ENCODE measurements around the gene PVALEF.
"Not testable (repeated sequence)": the region's sequence is repeated elsewhere in the genome, so short reads cannot be mapped to it uniquely, and the experiment has no call there.

PVALEF gene

DNA sequence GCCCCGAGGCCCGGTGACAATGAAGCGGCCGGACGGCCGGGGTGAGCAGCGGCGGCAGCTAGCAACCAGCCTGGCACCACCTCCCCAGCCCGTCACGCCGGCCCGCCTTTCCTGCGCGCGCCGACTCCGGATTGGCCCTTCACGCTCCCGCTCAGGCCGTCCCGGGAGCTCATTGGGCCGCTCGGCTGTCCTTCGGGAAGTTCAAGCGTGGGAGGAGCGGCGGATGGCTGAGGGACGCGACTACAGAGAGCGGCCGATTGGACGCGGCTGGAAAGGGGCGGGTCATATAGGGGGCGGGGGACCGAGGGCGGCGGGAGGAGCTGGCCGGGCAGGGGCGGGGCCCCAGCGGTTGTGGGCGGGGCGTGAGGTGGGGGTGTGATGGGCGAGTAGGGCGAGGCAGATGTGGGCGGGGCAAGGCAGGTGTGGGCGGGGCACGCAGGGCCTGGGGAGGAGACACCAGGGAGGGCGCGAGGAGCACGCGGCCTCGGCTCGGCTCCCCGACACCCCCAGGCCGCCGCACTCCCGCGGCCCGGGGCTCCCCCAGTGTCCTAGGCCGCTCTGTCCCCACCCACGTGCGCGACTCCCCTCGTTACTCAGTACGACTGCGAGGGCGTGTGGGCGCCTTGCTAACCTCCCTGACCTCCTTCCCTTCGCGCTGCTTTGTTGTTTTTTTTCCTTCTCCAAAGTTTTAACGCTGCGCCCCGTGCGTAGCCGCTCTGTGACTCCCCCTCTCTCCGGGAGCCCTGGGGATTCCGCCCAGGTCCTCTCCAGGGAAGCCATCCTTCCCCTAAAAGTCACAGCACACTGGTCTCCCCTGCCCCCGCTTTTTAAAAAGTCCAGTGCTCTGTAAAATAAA lies 57.8 kb downstream of the PVALEF start, which contains the start of gene CEP131:
CEP131 (minus strand) TSS at position 60 of the 856 bp plus-strand sequence. CDS start 2,909 bp downstream, outside the sequence.
- DNase-seq, result peak; percentile 96

DNA sequence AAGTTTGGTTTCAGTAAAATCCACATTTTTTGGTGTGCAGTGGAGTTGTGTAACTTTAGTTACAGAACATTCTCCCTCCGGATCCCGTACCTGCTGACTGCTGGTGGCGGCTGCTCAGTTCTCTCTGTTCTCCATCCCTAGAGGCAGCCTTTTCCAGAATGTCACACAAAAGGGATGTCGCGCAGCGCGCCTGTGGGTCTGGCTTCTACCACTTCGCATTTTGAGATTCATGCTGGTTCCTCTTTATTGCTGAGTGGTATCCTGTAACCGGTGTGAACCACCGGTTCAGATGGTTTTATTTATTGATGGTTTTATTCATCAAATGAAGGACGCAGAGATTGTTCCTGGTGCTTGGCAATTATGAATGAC lies 58.4 kb downstream of the PVALEF start:
- peak; percentile 50 for DNase-seq

DNA sequence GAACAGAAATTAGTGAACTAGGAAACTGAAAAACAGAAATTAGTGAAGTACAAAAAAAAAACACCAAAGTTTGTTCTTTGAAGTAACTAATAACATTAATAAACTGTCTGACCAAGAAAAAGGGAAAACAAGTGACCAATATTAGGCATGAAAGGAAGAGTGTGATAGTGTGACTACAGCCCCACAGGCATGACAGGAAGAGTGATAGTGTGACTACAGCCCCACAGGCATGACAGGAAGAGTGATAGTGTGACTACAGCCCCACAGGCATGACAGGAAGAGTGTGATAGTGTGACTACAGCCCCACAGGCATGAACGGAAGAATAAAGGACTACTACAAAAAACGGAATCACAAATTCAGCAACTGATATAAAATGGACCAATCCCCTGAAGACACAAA lies 62.3 kb downstream of the PVALEF start:
- DNase-seq, result not testable (repeated sequence)

DNA sequence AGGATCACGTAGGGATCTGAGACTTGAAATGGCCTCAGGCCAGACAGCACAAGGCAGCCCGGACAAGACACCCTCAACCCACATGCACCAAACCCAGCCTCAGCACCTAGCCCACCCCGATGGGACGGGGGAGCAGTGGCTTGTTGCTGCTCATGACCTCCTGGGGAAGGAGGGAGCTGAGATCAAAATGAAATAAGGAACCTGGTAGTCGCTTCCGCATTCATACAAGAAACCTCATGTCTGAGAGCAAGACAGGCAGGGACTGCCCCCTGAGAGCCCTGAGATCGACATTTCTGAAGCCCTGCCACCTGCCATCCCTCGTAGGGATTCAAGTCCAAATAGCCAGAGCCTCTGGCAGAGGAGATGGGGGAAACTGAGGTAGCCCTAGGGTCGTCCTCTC lies 63.1 kb downstream of the PVALEF start:
- DNase-seq, result no peak

DNA sequence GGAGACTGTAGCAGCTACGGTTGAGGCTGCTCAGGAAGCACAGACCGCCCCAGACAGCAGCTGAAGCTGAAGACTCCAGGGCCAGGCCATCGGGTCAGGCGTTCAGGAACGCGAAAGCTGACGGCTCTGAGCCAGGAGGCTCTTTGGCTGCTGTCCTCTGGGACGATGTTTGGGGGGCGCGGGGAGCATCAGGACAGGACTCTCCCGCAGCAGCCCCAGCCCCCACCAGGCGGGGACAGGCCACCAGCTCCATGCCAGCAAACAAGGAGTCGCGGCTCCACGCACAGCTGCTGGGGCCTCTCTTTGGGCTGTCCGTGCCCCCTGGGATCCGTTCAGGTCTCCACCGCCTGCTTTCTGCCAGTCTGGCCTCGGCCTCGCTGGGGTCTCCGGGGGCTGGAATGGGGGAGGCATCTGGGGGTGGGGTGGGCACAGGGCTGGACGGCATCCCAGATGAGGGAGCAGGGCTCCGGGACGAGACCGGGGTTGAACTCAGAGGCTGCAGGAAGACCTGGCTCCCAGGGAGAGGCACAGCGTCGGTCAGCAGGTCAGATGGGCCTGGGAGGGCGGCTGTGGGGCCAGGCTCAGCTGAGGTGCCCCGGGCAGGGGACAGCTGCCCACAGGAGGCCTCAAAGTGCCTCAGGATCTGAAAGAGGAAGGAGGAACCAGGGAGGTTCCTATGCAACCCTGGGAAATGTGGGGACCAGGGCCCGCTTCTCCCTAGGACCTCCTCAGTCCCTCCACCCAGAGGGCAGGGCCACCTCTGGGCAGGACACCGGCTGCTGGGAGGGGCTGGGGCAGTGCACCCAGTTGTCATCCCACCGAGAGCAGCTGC lies 63.7 kb downstream of the PVALEF start:
- no peak for DNase-seq

DNA sequence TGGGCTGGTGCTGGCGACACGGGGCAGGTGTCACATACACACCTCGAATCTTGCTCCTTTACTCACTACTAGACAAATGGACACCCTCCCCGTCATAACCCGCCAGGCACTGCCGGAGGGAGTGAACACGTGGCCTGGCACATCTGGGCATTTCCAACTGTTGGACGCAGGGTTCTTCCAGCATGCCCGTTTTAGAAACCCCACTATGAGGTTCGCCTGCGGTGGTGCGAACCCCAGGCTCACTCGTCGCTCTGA lies 64.3 kb downstream of the PVALEF start:
- no peak for DNase-seq

DNA sequence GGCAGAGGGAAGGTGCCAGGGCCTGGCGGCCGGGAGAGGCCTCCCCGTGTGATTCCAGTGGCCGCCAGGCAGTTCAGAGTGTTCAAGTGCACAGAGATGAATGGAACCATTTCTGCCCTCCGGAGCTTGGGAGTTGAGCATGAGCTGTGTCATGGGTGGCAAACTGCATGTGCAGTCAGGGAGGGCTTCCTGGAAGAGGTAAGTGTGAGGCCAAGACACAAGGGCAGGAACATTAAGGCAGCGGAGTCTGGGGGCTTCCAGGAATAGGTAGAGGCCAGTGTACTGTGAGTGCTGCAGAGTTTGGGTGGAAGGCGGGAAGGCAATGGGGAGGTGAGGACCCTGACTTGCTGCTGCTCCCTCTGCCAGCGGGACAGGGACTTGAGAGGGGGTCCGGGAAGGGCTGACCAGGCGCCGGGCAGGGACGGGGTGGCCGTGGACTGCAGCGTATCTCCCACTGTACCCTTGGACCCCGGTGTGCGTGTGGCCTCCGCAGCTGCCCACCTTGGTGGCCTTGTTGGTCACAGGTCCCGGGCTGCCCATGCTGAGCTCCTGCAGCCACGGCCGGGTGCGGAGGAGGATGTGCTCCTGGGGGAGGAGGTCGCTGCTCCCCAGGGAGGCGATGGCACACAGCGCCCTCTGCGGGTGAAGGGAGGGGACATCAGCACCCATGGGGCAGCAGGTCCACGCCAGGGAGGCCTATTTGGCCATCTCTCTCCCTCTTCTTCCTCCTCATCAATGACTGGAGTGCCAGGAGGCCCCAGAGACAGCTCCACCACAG lies 64.9 kb downstream of the PVALEF start:
- no peak for DNase-seq

DNA sequence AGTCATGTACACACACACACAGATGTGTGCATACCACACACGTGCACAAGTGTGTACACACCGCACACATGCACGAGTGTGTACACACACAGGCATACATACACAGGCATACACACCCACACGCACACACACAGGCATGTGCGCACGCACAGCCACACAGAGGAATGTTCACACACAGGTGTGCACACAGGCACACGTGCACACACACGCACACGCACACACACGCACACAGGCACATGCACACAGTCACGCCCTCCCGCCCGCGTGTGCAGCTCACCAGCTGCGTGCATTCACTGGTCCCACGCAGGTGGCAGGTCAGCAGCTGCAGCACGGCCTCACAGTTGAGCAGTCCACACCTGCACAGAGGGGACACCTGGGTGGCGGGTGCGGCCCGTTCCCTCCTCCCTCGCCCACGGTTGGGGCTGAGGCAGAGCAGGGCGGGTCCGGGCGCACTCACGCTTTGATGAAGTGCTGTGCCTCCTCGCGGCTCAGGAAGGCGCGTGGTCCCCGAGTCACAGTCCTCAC lies 65.9 kb downstream of the PVALEF start:
- DNase-seq, result no peak

DNA sequence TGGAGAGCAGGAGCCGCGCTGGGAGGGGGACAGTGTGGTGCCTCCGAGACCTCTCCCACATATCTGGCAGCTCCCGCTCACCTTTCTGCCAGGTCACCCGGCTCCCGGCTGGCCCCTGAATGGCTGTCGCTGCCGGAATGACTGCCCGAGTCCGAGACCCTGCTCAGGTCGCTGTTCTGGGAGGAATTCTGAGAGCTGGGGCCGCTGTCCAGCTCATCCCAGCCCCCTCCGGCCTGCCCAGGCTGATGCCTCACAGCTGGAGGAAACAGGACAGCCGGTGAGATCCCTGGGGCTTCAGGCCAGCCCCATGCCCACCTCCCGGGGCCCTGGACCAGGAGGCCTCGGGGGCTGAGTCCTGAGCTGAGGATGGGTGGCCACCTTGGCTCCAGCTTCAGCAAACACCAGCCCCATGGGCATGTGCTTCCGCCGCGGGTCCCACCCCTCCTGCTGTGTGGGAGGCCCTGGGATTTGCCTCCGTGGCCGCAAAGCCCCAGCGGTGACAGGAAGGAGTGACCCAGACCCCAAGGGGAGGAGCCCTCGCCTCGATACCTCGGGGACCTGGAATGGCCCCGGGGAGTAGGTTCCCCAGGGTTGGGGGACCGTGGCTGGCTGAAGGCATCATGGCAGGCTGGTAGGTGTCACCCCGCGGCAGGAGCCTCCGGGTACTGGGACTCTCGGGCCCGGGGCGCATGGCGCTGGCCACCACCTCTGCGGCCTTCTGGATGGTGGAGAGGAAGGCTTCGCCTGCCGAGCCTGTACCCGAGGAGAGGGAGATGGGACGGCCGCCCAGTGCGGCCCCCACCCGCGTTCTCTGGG lies 66.7 kb downstream of the PVALEF start:
- DNase-seq, result no peak

Data from SHP77 treated with DMSO at 0.1 percent for 48 hours (cell line).